GM20431 (cell line): ENCODE measurements around the gene CDK6.

Experiments
- in situ Hi-C: fragments of 300-500 bp; cut with MseI, MboI; formaldehyde crosslinking; loops from one replicate; pipeline ENCODE4 v1.15.0; 2020; ENCODE audit warnings: low sequenced_read_pairs; ENCODE audit not compliant: unreplicated experiment

The CDK6 gene

DNA sequence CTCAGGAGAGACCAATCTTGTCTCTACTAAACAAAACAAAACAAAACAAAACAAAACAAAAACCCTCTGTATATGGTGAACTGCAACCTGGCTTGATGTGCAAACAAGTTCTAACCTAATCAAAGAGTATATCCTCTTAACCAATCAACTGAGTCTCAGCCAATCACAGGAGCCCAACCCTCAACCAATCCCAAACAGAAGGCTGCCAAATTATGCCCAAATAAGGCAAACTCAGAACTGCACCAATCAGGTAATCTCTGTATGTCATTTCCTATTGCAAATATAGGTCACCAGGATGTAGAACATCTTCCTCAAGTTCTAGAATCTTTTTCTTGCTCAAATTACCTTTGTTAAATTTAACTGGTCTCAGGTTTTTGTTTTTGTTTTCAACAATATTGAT is 251.4 kb downstream of the CDK6 start:
- in situ Hi-C loops: no loop called here

DNA sequence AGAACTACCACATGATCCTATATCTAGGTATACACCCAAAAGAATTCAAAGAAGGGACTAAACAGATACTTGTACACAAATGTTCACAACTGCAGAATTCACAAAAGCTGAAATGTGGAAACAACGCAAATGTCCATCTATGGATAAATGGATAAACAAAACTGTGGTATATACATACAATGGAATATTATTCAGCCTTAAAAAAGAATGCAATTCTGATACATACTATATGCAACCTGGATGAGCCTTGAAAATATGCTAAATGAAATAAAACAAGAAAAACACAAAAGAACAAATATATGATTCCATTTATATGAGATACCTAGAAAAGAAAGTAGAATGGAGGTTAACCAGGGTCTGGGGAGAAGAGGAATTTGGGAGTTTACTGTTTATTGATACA is 253.4 kb downstream of the CDK6 start:
- in situ Hi-C loops: no loop called here

DNA sequence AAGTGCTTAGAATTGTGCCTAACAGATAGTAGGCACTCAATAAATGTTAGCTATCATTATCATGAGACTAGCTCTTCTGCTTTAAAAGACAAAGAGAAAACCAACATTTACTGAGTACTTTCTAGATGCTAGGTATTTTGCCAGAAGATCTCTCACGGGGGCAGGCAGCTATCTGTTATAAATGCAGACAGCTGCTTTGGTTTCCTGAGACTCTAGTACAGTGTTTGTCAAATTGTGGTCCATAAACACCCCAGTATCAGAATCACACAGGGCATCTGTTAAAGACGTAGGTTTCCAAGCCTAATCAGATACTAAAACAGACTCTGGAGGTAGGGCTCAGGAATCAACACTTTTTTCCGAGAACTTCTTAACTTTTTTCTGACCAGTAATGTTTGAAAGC is 260.1 kb downstream of the CDK6 start:
- in situ Hi-C loops: no loop called here

DNA sequence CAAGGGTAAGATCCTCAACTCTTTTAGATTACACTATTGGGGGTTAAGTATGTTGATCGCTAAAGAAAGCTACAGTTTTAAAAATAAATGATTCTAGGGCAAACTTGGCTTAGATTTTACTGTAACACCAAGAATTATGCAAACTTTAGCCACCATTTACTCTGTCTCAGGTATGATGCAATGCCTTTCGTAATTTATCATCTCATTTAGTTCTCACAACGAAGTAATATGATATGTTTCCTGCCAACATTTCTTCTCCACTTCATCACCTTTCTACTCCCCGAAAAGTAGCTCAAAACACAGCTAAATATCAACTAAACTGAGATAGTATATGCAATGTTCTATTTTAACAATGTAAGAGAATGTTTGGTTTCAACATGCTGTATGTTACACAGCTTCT is 267.2 kb downstream of the CDK6 start:
- in situ Hi-C loops: no loop called here

DNA sequence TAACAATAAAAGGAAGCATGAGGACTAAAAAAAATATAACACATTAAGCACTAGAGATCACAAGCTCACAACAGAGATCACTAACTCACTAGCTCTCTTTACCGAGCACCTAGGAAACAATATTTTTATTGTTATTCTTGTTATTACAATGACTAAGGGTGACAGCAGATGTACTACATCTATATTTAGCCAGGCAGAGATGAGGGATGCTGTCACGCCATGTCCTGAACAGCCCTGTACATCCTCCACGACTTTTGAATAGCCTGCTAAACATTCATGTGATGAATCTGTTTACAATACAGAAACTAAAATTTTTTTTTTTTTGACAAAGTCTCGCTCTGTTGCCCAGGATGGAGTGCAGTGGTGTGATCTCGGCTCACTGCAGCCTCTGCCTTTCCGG is 268.9 kb downstream of the CDK6 start:
- in situ Hi-C loops: no loop called here

DNA sequence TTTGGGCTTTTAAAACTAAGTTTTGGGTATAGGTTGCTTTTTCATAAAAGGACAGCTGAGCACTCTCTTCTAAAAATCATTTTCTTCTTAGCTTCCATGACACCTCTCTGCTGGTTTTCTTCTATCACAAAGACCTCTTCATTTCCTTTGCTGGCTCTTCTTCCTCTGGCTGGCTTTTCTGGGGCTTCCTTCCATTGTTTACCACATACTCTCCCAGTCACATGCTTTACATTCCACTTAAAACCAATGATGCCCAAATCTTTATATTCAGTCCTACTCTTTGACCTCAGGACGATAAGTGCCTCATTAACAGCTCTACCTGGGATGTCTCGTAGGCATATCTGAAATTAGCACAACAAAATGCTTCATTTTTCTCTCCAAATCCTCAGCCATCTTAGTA is 273.0 kb downstream of the CDK6 start:
- in situ Hi-C loops: no loop called here

DNA sequence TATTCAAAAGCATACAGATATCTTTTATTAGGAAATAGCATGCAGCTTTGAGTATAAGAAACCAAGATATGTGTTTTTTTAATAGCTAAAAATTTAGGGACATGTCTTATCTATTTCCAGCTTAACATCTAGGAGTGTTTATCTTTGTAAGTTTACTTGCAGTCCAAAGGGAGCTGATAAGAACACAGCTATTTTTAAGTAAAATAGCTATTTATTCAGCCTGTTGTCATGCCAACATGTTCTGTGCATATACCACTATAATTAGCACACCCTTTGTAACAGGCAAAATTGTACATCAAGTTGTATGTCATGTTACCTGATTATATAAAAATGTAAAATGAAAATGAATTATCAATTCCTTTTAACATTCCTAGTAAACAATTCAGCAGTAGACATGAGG is 275.8 kb downstream of the CDK6 start:
- in situ Hi-C loops: no loop called here

DNA sequence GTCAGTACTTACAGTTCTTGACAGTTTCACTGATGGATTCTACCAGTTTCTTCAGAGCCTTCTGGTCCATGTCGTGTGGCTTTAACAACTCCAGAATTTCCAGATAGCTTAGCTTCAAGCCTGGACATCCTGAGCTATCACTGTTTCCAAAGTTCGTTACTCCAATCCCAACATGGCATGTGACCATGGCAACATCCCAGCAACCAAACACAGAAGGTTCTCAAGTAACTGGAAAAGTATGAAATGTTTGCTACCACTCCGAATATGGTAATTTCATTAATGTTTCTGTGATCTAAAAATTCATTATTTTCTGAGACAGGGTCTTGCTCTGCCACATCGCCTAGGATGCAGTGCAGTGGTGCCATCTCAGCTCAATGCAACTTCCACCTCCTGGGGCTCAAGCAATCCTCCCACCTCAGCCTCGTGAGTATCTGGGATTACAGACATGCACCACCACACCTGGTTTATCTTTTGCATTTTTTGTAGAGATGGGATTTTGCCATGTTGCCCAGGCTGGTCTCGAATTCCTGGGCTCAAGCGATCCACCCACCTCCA is 278.5 kb downstream of the CDK6 start:
- in situ Hi-C loops: no loop called here

DNA sequence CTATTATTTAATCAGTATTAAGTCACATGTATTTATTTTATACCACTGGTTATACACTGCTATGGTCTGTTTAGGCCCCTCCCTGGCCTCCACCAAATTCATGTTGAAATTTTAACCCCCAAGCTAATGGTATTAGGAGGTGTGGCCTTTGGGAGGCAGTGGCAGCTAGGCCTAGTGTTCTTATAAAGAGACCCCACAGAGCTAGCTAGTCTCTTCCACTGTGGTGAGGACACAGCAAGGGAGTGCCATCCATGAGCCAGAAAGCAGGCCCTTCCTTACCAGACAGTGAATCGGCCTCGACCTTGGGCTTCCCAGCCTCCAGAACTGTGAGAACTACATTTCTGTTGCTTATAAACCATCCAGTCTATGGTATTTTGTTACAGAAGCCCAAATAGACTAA is 279.1 kb downstream of the CDK6 start:
- in situ Hi-C loops: no loop called here
